PFSK-1 (cell line): ENCODE measurements around the gene CYTH1.

Experiments used
- FOXP2 ChIP-seq: optimal IDR thresholded peaks from 2 replicates; pipeline ENCODE3; 2011; ENCODE audit warnings: borderline replicate concordance, control low read depth, inconsistent platforms; ENCODE audit not compliant: insufficient read depth; ENCODE audit errors: extremely low read length, extremely low read depth
- POLR2AphosphoS5 ChIP-seq: IDR thresholded peaks from 2 replicates; pipeline ENCODE4 v1.6.1; 2012; ENCODE audit warnings: low read depth, mild to moderate bottlenecking, control low read depth, low read length, moderate library complexity
- SIN3A ChIP-seq: IDR thresholded peaks from 2 replicates; pipeline ENCODE4 v1.6.1; 2012; ENCODE audit warnings: mild to moderate bottlenecking, low read length, moderate library complexity, borderline replicate concordance; ENCODE audit not compliant: insufficient read depth
- TAF1 ChIP-seq: IDR thresholded peaks from 2 replicates; pipeline ENCODE4 v1.6.1; 2012; ENCODE audit warnings: low read length, control low read depth, borderline replicate concordance; ENCODE audit not compliant: insufficient read depth
- TF ChIP-seq, protein P1 (sequence below), 2 experiments: IDR thresholded peaks; 2 replicates each; pipeline versions ENCODE4 v1.6.1 to v1.8.0; 2011 to 2012; ENCODE audit warnings: low read depth in 2 of 2, low read length in 2 of 2, control low read depth in 1 of 2, inconsistent platforms in 1 of 2, mild to moderate bottlenecking in 1 of 2, moderate library complexity in 1 of 2; ENCODE audit not compliant: insufficient read depth in 1 of 2

DNA sequence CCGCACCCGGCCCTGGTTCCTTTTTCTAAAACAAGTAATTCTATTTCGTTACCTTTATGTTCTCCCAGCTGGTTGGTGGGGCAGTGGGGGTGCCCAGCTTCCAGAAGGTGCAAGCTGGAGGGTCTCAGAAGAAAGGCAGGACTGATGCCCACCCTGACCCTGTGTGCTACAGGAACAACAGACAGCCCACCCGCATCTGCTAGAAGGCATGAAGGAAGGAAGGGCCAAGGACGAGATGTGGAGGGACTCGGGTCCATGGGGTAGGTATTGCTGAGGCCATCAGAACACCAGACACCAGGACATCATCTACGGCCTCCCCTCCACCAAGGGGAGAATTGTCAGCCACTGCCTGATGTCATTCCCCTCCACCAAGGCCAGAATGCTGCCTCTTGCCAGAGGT, 6.4 kb upstream of the CYTH1 start:
- TF ChIP-seq POLR2AphosphoS5 (no peak), SIN3A (no peak), FOXP2 (no peak), TAF1 (no peak)
- TF ChIP-seq, protein P1, sequence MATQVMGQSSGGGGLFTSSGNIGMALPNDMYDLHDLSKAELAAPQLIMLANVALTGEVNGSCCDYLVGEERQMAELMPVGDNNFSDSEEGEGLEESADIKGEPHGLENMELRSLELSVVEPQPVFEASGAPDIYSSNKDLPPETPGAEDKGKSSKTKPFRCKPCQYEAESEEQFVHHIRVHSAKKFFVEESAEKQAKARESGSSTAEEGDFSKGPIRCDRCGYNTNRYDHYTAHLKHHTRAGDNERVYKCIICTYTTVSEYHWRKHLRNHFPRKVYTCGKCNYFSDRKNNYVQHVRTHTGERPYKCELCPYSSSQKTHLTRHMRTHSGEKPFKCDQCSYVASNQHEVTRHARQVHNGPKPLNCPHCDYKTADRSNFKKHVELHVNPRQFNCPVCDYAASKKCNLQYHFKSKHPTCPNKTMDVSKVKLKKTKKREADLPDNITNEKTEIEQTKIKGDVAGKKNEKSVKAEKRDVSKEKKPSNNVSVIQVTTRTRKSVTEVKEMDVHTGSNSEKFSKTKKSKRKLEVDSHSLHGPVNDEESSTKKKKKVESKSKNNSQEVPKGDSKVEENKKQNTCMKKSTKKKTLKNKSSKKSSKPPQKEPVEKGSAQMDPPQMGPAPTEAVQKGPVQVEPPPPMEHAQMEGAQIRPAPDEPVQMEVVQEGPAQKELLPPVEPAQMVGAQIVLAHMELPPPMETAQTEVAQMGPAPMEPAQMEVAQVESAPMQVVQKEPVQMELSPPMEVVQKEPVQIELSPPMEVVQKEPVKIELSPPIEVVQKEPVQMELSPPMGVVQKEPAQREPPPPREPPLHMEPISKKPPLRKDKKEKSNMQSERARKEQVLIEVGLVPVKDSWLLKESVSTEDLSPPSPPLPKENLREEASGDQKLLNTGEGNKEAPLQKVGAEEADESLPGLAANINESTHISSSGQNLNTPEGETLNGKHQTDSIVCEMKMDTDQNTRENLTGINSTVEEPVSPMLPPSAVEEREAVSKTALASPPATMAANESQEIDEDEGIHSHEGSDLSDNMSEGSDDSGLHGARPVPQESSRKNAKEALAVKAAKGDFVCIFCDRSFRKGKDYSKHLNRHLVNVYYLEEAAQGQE (IDR thresholded peaks at IDR 0.05; ENCODE audit: insufficient read depth in 1 of 2, low read depth in 2 of 2, low read length in 2 of 2) = no peak
